Stimulated activated CD4-positive, alpha-beta T cell treated with anti-CD3 and anti-CD28 coated beads, TNF-alpha, amount 100 ng/mL, for 1 hour (primary cell): ENCODE data around the gene NBEA.
"Not testable (repeated sequence)": the region's sequence is repeated elsewhere in the genome, so short reads cannot be mapped to it uniquely, and the experiment has no call there.

Source experiments
- DNase-seq, 3 donors: peaks; one replicate each; pipeline ENCODE4 v3.0.0-alpha.2; 2020; ENCODE audit warnings: low read depth in 3 of 3, low spot score in 1 of 3

NBEA gene

DNA sequence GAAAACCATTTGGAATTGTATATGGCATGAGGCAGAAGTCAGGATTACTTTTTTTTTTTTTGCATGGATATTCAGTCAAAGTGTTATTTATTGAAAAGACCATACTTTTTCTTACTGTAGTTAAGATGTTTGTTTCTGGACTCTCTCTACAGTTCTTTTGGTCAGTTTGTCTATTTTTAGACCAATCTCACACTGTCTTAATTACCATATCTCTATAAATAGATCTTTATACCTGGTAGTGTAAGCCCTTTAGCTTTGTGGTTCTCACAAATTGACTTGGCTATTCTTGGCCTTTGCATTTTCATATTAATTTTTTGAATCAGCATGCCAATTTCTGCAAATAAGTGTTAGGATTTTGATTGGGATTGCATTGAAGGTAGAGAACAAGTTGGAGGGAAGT lies 437.6 kb downstream of the NBEA start:
- no peak for DNase-seq

- DNase-seq, result no peak
These were observed 445.7 kb downstream of the NBEA start for GRCh38 chr13:35387682-35388250.

DNA sequence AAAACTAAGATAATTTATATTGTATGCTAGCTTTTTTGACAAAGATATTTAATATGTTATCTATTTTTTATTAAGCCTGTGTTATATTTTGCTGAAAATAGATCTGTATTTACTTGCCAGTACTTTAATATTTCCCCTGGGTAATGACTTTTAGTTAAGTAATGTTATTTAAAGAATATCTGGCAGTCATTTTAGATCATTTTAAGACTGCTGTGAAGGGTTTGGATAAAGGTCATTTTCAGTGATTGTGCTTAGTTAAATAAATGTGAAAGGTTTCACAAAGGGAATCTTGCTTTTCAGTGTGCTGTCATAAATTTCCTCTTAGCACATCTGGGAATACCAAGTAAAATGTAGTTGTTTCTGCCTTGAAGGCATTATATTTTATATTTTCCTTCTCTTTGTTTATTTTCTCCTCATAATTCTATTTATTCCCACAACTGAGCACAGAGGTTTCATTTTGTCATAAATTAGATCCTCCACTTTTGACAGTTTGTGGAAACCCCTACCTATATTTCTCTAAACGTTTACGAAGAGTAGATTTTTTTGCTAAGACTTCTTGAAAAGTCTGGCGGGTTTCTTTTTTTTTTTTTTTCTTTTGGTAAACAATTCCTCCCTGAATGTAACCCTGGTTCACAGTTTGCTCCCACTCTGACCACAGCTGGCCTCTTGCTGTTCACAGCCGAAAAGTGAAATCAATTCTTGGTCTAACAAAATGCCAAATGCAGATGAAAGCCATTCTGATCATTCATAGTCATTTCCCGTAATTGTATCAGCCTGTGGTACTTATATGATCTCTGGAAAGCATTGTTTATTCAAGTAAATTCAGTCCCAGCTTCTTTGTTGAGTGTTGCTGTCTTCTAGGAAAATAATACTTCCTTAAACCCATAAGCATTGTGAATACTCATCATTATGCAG lies 446.6 kb downstream of the NBEA start:
- no peak for DNase-seq

DNA sequence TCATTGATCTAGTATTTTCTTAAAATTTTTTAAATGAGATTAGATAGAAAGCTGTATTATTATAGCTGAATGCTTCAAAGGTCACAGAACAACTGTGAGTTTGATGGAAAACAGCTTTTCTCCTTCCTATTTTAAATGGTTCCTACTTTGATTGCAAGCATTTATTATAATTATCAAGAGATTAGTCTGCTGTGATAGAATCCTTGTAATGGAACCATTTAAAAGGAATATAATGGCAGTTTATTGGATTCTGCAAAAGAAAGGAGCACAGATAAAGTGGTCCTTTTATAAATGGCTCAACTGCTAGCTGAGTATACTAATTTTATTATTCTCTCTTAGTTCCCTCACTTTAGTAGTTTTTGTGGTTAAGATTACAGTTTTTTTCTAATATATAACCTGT lies 447.5 kb downstream of the NBEA start:
- no peak for DNase-seq

DNA sequence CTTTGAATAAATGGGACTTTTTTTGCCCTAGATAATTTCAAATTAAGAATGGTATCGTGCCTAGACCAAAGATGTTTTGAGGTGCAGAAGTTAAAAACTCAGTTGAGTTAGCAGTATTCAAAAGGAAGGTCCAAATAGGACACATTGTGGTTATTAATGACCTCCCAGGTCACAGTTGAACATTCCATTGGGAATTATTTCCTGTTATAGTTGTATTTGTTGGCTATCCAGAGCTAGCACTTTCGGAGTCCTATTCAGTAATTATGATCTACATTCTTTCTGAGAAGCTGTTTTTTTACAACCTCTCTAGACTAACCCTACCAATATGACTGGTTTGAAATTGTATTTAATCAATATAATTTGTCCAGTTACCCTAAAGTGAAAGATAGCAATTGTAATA lies 450.7 kb downstream of the NBEA start:
- no peak for DNase-seq

GRCh38 chr13:35393886-35394285 lies 451.8 kb downstream of the NBEA start:
- DNase-seq, result no peak

GRCh38 chr13:35408285-35408684 lies 466.2 kb downstream of the NBEA start:
- not testable (repeated sequence) for DNase-seq

GRCh38 chr13:35411059-35411744 lies 469.1 kb downstream of the NBEA start:
- DNase-seq, result no peak

- DNase-seq, result no peak
These were observed 506.4 kb downstream of the NBEA start for GRCh38 chr13:35448465-35448864.

DNA sequence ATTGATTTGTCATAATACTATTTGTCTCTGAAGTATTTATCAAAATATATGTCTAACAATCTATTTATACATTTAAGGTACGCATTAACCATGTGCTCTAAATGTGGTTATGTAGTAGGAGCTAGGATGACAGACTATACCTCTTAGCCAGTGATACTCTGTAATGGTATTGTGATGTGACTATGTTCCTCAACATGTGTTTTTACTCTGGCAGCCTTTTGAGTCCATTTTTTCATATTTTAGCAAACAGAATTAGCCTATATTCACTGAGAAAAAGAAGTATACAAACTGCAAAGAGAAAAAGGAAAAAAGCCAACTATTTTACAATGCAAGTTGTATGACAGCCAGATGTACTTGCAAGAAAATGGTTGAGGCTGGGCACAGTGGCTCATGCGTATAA lies 507.8 kb downstream of the NBEA start:
- no peak for DNase-seq

- no peak for DNase-seq
These were observed 513.0 kb downstream of the NBEA start for GRCh38 chr13:35455022-35455421.

GRCh38 chr13:35457258-35457657 lies 515.2 kb downstream of the NBEA start:
- DNase-seq, result no peak

DNA sequence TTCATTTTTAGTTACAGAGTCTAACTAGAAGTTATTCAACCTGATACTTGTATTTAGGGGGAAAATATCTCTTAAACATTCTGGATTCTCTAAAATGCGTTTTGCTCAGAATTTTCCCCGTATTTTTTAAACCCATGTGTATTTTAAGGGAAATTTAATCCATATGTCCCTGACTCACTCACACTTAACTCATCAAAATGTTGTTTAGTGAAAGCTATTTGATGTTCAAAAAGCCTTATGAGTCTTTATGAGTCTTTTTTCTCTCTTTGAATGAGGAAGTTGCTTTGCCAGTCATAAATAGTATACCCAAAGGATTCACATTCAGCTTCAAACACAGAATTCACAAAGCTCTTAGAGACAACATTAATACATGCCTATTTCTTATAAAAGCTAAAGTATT lies 518.0 kb downstream of the NBEA start:
- DNase-seq, result no peak

DNA sequence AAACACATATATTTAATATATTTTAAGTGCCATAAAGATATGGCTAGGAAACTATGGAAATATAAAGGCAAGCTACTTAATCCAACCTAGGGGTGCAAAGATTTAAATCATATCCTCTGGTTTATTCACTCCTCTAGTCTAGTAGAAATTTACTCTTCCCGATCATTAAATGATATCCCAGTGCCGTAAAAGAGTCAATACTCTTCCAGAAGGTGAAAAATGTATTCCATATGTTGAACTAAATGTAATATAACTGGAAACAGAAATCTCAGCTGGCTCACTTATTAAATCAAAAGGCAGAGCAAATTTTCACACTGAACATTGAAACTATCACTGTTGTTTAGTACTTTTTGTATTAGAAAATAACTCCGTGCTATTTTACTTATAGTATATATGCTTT lies 523.3 kb downstream of the NBEA start:
- DNase-seq, result no peak

DNA sequence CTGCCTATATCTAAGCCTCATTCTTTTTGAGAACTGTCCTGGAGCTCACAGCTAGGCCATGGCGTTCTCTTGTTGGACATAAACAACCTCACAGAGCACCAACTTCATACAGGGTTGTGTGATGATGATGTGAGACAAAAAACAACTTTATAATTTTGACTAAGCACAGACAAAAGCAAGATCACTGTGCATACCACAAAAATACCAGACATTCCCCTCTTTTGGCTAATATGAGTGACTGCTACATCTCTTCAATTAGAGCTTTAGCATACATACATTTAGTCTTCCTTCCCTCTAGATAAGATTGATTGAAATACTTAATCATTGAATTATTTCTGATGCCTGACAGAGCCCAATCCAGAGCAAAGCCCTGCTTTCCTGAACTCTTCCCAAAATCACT lies 526.1 kb downstream of the NBEA start:
- DNase-seq, result no peak

GRCh38 chr13:35469806-35470525 lies 527.9 kb downstream of the NBEA start:
- no peak for DNase-seq

DNA sequence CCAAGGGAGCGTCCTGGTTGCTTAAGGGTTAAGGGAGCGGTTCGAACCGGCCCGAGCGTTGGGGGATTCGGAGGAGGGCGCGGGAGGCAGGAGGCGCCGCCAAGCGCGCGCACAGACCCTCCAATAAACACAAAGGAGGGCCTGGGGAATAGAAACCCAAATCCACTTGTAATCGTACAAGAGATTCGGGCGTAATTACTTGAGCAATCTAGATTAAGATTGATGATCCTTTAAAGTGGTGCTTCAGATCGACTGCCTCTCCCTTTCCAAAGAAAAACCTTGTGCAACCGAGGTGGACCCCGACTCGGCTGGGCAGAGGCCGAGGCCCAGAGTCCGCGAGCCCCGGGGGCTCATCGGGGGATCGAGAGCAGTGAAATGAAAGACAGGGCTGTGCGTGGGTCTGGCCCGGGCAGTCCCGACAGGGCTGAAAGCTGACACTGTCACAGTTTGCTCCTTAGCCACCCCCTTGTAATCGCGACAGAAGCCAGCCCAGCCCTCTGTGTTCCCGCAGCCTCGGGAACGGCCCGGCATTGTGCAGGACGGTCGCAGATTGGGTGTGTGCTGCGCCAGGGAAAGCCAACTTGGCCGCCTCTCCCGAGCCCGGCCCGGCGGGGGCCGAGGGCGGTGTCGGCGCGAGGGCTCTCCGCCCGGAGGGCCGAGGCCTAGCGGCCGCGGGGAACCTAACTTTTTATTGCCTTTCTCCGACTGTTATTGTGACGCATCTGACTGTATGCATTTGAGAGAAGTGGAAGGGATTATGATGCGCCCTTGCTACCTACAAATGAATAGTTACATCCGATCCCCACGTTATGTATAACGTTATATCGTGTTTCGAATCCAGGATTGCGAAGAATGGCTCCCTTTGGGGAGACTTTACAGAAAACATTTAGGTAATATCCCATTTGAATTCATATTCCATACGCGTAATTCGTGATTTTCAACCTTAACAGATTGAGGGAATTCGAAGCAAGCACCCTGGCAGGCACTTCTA lies 528.9 kb downstream of the NBEA start:
- DNase-seq, result no peak

- no peak for DNase-seq
These were observed 529.7 kb downstream of the NBEA start for GRCh38 chr13:35471706-35472322.

DNA sequence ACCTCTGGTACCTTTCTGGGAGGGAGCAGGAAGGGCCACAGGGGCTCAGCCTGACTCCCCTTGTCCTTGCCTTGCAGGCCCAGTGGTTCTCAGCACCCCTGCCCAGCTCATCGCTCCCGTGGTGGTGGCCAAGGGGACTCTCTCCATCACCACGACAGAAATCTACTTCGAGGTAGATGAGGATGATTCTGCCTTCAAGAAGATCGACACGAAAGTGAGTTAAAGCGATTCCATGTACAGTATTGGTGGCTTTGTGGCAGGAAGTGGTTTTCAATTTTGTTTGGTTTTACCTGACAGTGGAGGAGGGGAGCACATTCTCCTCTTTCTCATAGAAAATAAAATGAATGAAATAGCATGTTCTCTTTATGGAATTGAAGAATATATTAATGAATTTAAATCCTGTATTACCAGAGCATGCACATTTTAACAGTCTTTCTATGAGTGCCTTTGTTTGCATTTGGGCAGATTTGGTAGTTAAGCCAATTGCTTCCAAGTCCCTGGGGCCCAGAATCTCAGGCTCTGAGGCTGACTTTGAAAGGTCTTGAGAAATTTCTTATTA lies 530.3 kb downstream of the NBEA start:
- no peak for DNase-seq
